ENCODE measurements around the gene BRD1. TPM values are rescaled to one million over a fixed set of nuclear protein-coding genes. Genes with fewer than 3 reads are reported as not detected.

BRD1 gene
- polyA plus RNA-seq, 1 donor from 2014 or later: 79.3 TPM

DNA sequence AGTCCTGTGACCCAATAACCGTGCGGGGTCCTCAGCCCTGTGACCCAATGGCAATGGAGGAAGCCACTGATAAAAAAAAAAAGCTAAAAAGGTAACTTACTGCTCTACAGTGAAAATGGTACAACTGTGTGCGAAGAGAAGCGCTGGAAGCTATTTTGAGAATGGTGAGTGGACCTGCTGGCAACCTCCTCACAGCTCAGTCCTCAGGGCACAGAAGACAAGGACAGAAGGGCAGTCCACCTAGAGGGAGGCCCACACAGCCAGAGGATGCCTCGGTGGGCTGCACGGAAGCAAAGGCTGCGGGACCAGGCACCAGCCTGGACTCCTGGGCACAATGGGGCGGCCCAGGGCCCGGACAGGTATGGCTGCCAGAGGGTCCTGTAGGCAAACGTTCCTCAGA, 35.6 kb downstream of the BRD1 start:
- no peaks in the 10 kb centered on the region for H3F3A ChIP-seq (ENCODE audit: insufficient read depth, low read length, poor library complexity, severe bottlenecking)
- H3K4me3 ChIP-seq (ENCODE audit: low read length): no peak overlapping the region
- H3K9me2 ChIP-seq (ENCODE audit: insufficient read depth, low read length): no peaks in the 10 kb centered on the region
- H2AFZ ChIP-seq (ENCODE audit: low read depth, low read length): no peak overlapping the region
- H3K27ac ChIP-seq (ENCODE audit: low read length): no peak overlapping the region
- H3K79me2 ChIP-seq (replicated peaks; ENCODE audit: insufficient read depth, low read length): peaks cover 49% of the 10 kb centered on the region
- H3K27me3 ChIP-seq (ENCODE audit: insufficient read depth, low read depth, low read length): no peaks in the 10 kb centered on the region
- TF ChIP-seq POLR2AphosphoS5 (IDR thresholded peaks at IDR 0.05) (no peak), TAF1 (IDR thresholded peaks at IDR 0.05; ENCODE audit: low read depth) (no peak), SMC3 (conservative IDR thresholded peaks at IDR 0.05; ENCODE audit: poor library complexity) (no peak), EZH2 (IDR thresholded peaks at IDR 0.05; ENCODE audit: borderline replicate concordance, insufficient read depth, low read length, poor library complexity, severe bottlenecking) (no peak), EP300 (conservative IDR thresholded peaks at IDR 0.05; ENCODE audit: poor library complexity, severe bottlenecking) (no peak), RAD21 (conservative IDR thresholded peaks at IDR 0.05) (no peak), MXI1 (conservative IDR thresholded peaks at IDR 0.05; ENCODE audit: poor library complexity, severe bottlenecking) (no peak)
- TF ChIP-seq, protein P1, sequence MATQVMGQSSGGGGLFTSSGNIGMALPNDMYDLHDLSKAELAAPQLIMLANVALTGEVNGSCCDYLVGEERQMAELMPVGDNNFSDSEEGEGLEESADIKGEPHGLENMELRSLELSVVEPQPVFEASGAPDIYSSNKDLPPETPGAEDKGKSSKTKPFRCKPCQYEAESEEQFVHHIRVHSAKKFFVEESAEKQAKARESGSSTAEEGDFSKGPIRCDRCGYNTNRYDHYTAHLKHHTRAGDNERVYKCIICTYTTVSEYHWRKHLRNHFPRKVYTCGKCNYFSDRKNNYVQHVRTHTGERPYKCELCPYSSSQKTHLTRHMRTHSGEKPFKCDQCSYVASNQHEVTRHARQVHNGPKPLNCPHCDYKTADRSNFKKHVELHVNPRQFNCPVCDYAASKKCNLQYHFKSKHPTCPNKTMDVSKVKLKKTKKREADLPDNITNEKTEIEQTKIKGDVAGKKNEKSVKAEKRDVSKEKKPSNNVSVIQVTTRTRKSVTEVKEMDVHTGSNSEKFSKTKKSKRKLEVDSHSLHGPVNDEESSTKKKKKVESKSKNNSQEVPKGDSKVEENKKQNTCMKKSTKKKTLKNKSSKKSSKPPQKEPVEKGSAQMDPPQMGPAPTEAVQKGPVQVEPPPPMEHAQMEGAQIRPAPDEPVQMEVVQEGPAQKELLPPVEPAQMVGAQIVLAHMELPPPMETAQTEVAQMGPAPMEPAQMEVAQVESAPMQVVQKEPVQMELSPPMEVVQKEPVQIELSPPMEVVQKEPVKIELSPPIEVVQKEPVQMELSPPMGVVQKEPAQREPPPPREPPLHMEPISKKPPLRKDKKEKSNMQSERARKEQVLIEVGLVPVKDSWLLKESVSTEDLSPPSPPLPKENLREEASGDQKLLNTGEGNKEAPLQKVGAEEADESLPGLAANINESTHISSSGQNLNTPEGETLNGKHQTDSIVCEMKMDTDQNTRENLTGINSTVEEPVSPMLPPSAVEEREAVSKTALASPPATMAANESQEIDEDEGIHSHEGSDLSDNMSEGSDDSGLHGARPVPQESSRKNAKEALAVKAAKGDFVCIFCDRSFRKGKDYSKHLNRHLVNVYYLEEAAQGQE (IDR thresholded peaks at IDR 0.05; ENCODE audit: borderline replicate concordance): no peak
- TF ChIP-seq, protein P2, sequence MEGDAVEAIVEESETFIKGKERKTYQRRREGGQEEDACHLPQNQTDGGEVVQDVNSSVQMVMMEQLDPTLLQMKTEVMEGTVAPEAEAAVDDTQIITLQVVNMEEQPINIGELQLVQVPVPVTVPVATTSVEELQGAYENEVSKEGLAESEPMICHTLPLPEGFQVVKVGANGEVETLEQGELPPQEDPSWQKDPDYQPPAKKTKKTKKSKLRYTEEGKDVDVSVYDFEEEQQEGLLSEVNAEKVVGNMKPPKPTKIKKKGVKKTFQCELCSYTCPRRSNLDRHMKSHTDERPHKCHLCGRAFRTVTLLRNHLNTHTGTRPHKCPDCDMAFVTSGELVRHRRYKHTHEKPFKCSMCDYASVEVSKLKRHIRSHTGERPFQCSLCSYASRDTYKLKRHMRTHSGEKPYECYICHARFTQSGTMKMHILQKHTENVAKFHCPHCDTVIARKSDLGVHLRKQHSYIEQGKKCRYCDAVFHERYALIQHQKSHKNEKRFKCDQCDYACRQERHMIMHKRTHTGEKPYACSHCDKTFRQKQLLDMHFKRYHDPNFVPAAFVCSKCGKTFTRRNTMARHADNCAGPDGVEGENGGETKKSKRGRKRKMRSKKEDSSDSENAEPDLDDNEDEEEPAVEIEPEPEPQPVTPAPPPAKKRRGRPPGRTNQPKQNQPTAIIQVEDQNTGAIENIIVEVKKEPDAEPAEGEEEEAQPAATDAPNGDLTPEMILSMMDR (IDR thresholded peaks at IDR 0.05; ENCODE audit: poor library complexity, severe bottlenecking): no peak
- H3K9me3 ChIP-seq (ENCODE audit: low read length): no peaks in the 10 kb centered on the region
- H3K4me2 ChIP-seq (ENCODE audit: low read length): no peak overlapping the region
- H4K20me1 ChIP-seq (ENCODE audit: insufficient read depth): peaks cover 35% of the 10 kb centered on the region
- H3K9ac ChIP-seq (ENCODE audit: low read length): no peak overlapping the region
- H3K36me3 ChIP-seq (ENCODE audit: insufficient read depth, low read length): no peaks in the 10 kb centered on the region

DNA sequence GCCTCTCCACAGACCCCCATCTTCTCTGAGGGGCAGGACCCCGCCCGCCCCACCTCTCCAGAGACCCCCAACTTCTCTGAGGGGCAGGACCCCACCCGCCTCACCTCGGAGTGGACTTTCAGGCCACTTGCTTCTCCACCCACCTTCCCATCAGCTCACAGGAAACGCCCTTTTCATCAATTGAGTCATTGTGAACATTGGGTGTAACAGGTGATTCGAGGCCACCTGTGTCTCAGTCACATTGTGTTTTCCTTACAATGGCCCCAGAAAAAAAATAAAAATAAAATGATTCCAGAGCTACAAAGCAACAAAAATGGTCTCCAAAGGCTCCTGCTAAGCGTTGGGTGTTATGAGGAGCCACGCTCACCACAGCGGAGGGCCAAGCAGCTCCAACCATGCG, 36.0 kb downstream of the BRD1 start:
- peaks cover 35% of the 10 kb centered on the region for H4K20me1 ChIP-seq (ENCODE audit: insufficient read depth)
- no peaks in the 10 kb centered on the region for H3F3A ChIP-seq (ENCODE audit: insufficient read depth, low read length, poor library complexity, severe bottlenecking)
- no peak overlapping the region for H3K9ac ChIP-seq (ENCODE audit: low read length)
- no peak overlapping the region for H2AFZ ChIP-seq (ENCODE audit: low read depth, low read length)
- no peaks in the 10 kb centered on the region for H3K9me2 ChIP-seq (ENCODE audit: insufficient read depth, low read length)
- no peaks in the 10 kb centered on the region for H3K9me3 ChIP-seq (ENCODE audit: low read length)
- peaks cover 49% of the 10 kb centered on the region for H3K79me2 ChIP-seq (replicated peaks; ENCODE audit: insufficient read depth, low read length)
- H3K4me3 ChIP-seq (ENCODE audit: low read length): no peak overlapping the region
- no peak overlapping the region for H3K4me2 ChIP-seq (ENCODE audit: low read length)
- H3K36me3 ChIP-seq (ENCODE audit: insufficient read depth, low read length): no peaks in the 10 kb centered on the region
- H3K27ac ChIP-seq (ENCODE audit: low read length): no peak overlapping the region
- H3K27me3 ChIP-seq (ENCODE audit: insufficient read depth, low read depth, low read length): no peaks in the 10 kb centered on the region
- TF ChIP-seq SMC3 (conservative IDR thresholded peaks at IDR 0.05; ENCODE audit: poor library complexity): no peak
- TF ChIP-seq EP300 (conservative IDR thresholded peaks at IDR 0.05; ENCODE audit: poor library complexity, severe bottlenecking): no peak
- TF ChIP-seq EZH2 (IDR thresholded peaks at IDR 0.05; ENCODE audit: borderline replicate concordance, insufficient read depth, low read length, poor library complexity, severe bottlenecking): no peak
- no peak for TF ChIP-seq TAF1 (IDR thresholded peaks at IDR 0.05; ENCODE audit: low read depth)
- TF ChIP-seq MXI1 (conservative IDR thresholded peaks at IDR 0.05; ENCODE audit: poor library complexity, severe bottlenecking): no peak
- TF ChIP-seq, protein P2 (IDR thresholded peaks at IDR 0.05; ENCODE audit: poor library complexity, severe bottlenecking): no peak
- TF ChIP-seq RAD21 (conservative IDR thresholded peaks at IDR 0.05): no peak
- no peak for TF ChIP-seq POLR2AphosphoS5 (IDR thresholded peaks at IDR 0.05)
- TF ChIP-seq, protein P1 (IDR thresholded peaks at IDR 0.05; ENCODE audit: borderline replicate concordance): no peak

Measured in neural cell (in vitro differentiated cells).